GM10248 (cell line): ENCODE data around the gene FAM234A.

Source experiments
- CTCF ChIA-PET: fragments of 300-600 bp; sonication (Branson Sonifier 250); formaldehyde crosslinking; extraction: SDS; loops from one replicate; lab custom pipeline; 2021; ENCODE audit warnings: antibody characterized with exemption; lab: Yijun Ruan, JAX
- POLR2A ChIA-PET: fragments of 350-650 bp; sonication (Branson Sonifier 250); formaldehyde crosslinking; extraction: SDS; loops from one replicate; lab custom pipeline; 2020; ENCODE audit warnings: antibody characterized with exemption; lab: Yijun Ruan, JAX
- DNase-seq: peaks from one replicate; pipeline ENCODE4 v3.0.0; 2012; ENCODE audit errors: extremely low spot score
- TF ChIP-seq, protein P1 (sequence below): IDR thresholded peaks from 2 replicates; pipeline ENCODE4 v1.5.1; 2012; ENCODE audit warnings: mild to moderate bottlenecking, low read depth; ENCODE audit errors: extremely low read depth, missing control alignments, control extremely low read depth

The FAM234A gene

GRCh38 chr16:305916-306626 is 71.5 kb downstream of the FAM234A start:
- CTCF ChIA-PET = no interaction called here
- DNase-seq = no peak
- POLR2A ChIA-PET = no interaction called here
- TF ChIP-seq, protein P1, sequence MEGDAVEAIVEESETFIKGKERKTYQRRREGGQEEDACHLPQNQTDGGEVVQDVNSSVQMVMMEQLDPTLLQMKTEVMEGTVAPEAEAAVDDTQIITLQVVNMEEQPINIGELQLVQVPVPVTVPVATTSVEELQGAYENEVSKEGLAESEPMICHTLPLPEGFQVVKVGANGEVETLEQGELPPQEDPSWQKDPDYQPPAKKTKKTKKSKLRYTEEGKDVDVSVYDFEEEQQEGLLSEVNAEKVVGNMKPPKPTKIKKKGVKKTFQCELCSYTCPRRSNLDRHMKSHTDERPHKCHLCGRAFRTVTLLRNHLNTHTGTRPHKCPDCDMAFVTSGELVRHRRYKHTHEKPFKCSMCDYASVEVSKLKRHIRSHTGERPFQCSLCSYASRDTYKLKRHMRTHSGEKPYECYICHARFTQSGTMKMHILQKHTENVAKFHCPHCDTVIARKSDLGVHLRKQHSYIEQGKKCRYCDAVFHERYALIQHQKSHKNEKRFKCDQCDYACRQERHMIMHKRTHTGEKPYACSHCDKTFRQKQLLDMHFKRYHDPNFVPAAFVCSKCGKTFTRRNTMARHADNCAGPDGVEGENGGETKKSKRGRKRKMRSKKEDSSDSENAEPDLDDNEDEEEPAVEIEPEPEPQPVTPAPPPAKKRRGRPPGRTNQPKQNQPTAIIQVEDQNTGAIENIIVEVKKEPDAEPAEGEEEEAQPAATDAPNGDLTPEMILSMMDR = no peak

GRCh38 chr16:306911-307370 is 72.3 kb downstream of the FAM234A start:
- TF ChIP-seq, protein P1 = no peak
- DNase-seq = no peak
- CTCF ChIA-PET = no interaction called here
- POLR2A ChIA-PET = no interaction called here

- DNase-seq = no peak
- TF ChIP-seq, protein P1 = no peak
- CTCF ChIA-PET = no interaction called here
- POLR2A ChIA-PET = no interaction called here
These were observed 73.2 kb downstream of the FAM234A start for GRCh38 chr16:307691-308312.

DNA sequence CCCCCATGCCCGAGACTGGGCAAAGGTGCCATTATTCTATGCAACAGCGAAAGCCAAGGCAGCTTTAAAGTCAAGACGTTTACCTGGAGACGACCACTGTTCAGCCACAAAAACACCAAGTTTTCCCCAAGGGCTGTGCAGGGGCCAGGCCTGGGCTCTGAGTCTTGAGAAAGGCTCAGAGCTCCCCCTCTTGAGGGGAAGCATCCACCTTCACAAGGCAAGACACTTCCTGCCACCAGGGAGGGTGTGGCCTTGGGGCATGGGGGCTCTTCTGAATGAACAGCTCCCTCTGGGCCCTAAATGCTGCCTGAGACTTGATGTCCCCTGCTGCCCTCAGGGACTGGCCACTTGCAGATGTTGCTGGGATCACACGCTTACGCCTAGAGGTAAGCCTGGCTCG is 74.9 kb downstream of the FAM234A start:
- ChIA-PET CTCF (interaction anchor here (0.8 to 2.6 kb wide), 5 partner anchors 12 to 192 kb away, joined by 3 to 7 read pairs (median 3); no protein-coding TSS in a partner anchor), POLR2A (no interaction called here)
- no peak for DNase-seq
- TF ChIP-seq, protein P1 = no peak

DNA sequence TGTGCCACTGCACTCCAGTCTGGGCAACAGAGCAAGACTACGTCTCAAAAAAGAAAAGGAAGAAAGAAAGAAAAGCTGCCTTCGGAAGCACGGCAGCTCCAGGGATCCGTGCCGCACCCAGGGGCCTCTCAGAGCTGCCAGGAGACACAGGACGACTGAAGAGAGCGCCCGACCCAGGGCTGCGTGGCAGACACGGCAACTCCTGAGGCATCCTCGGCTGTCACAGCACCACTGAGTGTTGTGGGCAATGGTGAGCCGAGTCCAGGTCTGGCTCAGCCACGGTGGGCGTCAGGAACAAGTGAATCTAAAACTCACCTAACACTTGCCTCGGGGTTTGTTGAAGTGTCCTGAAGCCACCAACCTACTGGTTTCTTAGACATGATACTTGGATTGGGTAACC is 77.1 kb downstream of the FAM234A start:
- POLR2A ChIA-PET = no interaction called here
- DNase-seq = no peak
- CTCF ChIA-PET = no interaction called here
- TF ChIP-seq, protein P1 = no peak

GRCh38 chr16:314351-314750 is 79.7 kb downstream of the FAM234A start:
- DNase-seq = no peak
- ChIA-PET CTCF (no interaction called here), POLR2A (no interaction called here)
- TF ChIP-seq, protein P1 = no peak
